ENCODE results near the gene S100P.

Gene S100P

DNA sequence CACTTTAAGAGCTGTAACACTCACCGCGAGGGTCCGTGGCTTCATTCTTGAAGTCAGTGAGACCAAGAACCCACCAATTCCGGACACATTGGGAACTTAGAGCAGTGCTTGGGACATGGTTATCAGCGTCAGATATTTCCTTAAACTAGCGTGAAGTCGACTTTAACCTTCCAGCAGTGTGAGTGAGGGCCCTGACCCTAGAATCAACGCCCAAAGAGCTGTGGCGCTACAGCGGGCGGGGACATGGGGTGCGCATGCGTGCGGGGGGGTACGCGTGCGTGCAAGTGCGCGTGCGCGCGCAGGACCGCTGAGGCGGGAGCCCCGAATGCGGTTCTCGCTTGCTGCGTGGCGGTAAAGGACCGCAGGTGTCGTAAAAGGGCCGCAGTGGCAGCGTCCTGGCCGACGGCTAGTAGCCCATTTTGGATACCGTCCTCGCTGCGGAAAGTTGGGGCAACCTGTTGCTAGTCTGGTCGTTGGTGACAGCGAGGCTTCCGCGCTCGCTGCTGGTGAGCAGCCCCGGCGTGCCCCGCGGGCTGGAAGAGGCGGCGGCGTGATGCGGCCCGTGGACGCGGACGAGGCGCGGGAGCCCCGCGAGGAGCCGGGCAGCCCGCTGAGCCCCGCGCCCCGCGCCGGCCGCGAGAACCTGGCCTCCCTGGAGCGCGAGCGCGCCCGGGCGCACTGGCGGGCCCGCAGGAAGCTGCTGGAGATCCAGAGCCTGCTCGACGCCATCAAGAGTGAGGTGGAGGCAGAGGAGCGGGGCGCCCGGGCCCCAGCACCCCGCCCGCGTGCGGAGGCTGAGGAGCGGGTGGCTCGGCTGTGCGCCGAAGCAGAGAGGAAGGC, 19.8 kb upstream of the S100P start:
- peak; percentile 88 for DNase-seq

DNA sequence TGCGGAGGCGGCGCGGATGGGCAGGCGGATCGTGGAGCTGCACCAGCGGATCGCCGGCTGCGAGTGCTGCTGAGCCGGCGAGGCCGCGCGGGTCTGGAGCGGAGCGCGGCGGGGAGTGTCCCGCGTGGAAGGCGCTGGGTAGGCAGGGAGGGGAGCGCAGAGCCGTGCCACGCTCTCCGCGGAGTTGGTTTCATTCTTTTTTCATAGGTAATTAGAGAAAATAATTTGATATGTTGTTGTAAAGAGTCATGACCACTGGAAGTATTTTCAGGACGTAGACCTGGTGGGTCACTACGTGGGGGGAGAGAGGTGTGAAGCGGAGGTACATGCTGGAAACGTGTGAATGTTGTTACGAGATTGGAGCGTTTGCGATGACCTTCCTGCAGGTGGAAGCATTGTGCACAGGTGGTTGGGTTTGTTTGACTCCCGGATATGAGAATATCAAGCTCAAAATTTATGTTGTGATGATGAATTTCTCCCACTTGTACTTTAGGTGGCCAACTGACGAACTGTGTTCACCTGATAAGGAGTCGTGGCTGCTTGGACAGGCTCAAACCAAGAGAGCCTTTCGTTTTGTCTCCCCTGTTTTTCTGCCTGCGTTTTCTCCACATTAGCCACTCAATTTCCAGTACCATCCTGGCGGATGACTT, 19.1 kb upstream of the S100P start:
- no peak for DNase-seq

- no peak for DNase-seq
These were observed 16.7 kb upstream of the S100P start for GRCh38 chr4:6676722-6677558.

DNA sequence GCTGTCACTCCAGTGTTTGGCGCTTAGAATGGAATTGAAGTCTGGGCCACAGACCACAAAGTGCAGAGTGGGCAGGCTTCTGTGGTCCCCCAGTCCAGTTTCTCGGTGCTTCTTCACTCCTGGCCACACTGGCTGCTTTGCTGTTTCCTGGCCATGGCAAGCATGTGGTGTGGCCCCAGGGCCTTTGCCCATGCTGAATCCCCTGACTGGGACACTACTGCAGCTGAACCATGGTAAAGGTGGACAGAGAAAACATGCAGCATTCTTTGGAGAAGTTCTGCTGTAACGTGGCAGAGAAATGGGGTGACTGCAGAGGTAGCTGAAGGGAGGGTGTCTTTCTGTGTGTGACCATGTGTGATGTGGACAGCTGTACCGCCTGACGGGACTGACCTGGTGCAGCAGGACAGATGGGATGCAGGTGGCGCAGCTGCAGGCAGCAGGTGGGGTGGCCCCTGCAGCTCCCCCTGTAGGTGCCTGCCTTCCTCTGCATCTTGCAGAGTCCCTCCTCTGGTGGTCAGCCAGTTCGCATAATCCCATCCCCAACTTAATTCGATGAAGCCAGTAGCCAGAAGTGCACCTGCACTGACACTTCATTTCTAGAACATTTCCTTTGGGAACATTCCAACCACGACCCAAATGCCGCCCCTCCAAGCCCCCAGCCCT, 13.2 kb upstream of the S100P start:
- no peak for DNase-seq

DNA sequence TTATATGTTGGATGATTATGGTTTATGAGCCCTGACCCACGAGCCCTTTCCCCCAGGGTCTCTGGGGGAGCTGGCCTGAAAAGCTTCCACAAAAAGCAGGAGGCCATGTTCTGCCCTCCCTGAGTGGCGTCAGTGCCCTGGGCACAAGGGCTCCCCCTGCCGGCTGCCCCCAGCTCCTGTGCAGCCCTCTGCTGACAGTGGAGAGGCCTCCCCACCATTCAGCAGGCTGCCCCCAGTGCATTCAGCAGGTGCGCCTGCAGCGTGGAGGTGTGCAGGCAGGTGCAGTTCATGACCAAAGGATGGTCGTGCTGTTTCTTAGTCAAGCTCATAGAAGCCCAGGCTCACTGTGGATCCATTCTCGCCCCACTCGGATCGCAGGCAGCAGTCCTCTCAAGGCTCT, 12.5 kb upstream of the S100P start:
- DNase-seq, result no peak

DNA sequence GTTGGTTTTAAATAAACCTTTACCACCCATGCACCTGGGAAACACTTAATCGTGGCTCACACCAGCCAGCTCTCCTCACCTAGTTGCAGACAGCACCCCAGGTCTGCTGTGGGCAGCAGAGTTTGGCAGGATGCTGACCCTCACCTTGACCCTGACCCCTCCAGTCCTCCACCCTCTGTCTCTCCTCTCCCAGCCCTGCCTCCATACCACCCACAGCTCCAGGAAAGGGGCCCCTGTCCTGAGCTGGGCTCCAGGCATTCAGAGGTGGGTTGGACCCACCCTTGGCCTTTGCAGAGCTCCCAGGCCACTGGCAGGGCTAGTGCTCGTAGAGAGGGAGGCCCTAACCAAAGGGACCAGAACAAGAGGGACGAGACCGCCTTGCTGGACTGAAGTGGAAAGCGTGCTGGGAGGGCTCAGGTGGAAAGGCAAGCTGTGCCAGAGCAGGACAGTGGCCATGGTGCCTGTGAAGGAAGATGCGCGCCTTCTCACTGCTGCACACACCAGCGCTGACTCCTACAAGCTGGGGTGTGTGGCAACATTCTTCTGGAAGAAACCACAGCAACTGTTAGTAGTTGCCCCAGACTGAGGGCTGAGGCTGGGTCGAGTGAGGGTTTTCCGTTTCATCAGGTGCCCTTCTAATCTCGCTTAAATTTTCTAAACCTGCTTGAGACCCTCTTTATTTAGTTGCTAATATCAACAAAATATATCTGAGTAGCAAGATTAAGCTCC, 10.7 kb upstream of the S100P start:
- no peak for DNase-seq

DNA sequence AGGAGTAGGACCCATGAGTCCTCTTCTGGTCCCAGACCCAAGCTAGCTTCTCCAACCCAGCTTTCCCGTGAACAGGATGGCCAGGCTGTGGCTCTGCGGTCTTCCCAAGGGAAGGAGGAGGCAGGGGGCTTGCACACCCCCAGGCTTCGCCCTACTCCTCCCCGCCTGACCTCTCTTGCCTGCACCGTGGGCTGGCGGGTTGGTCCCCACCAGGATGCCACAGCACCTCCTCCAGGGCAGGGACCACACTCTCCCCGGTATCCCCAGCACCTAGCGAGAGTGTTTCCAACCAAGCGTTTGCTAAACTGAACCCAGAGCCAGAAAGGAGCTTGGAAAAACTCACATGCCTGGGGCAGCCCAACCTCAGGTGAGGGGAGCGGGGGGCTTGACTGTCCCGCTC, 9.0 kb upstream of the S100P start:
- DNase-seq, result no peak

GRCh38 chr4:6686104-6686787, 7.4 kb upstream of the S100P start:
- DNase-seq, result no peak

DNA sequence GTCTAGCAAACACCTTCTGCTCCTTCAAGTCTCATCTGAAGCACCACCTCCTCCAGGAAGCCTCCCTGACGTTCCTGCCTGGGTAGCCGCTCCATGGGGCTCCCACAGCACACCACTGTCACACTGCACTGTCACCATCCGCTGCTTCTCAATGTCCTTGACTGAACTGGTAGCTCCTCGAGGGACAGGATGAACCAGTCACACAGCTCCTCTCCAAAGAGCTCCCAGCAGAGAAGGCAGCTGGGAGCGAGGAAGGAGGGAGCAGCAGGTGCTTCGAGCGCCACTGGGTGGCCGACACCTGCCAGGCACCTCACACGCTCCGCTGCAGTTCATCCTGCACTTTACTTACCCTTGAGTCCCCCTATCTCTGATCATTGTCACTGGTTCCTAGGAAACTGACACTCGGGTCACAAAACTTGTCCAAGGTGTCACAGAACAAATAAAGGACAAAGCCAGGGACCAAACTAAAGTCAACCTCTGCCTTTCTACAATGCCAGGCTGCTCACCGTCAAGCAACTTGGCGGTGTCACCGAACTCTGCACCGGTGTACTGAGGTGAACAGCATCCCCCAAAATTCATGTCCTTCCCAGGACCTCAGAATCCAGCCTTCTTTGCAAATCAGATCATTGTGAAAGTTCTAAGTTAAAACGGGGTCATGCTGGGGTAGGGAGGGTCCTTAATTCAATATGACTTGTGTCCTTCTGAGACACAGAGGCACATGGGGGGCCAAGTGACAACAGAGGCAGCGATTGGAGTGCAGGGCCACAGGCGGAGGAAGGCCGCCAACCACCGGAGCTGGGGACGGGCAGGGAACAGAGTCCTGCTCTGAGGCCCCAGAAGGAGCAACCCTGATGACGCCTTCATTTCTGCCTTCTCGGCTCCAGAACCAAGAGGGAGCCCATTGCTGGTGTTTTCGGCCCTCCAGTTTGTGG, 5.5 kb upstream of the S100P start:
- no peak for DNase-seq

- DNase-seq, result peak; percentile 32
These were observed 4.7 kb upstream of the S100P start for GRCh38 chr4:6688879-6689505.

DNA sequence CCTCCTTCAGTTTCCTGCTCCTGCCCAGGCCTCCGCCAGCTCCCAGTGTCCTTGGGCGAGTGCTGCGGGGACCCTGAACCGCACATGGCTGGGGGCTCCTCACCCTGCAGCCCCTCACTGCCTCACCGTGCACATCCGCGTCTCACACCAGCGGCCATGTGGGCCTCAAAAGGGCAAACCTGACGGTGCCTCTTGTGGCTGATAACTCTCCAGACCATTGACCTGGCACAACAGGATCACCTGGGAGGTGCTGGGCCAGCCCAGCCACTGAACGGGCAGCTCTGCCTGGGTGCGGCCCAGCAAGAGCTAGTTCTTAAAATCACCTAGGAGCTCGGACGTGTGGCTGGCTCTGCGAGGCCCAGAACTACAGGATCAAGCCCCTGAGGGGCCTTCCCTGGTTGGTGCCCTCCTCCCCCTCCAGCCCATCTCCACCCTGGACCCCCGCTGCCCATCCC, 4.1 kb upstream of the S100P start:
- peak; percentile 16 for DNase-seq

DNA sequence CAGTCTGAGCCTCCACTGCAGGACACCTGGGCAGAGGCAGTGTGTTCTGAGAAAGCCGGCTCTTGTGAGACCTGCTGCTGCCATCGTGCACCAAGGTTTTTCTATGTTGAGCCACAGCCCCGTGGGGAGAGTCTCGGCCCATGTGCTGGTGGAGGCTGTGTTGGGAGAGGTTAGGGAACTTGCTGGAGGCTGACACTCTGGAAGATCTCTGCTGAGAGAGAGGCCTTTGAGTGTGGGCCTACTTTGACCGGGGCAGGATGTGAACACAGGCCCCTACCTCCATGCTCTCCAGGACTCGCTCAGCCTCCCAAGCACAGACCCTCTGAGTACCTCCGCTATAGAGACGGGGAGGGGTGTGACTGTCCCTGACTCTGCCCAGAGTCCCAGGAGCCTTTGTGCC, 1.3 kb upstream of the S100P start:
- DNase-seq, result no peak

DNA sequence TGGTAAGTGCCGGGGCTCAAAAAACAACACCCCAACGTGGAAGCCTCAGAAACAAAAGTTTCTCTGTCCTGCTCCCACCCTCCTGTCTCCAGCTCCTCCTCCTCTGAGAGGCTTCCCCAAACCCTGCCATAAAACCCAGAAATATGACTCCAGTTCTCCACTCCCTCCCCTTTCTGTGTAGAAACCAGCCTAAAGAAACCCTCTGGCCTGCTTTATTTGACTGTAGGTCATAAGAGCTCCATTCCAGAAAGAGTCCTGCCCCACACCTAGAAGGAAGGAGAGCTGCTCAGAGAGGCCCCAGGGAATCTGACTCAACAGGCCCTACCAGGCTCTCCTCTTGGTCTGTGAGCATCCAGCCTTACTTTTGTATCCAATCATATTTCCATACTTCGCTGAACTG, 872 bp upstream of the S100P start:
- DNase-seq, result no peak

DNA sequence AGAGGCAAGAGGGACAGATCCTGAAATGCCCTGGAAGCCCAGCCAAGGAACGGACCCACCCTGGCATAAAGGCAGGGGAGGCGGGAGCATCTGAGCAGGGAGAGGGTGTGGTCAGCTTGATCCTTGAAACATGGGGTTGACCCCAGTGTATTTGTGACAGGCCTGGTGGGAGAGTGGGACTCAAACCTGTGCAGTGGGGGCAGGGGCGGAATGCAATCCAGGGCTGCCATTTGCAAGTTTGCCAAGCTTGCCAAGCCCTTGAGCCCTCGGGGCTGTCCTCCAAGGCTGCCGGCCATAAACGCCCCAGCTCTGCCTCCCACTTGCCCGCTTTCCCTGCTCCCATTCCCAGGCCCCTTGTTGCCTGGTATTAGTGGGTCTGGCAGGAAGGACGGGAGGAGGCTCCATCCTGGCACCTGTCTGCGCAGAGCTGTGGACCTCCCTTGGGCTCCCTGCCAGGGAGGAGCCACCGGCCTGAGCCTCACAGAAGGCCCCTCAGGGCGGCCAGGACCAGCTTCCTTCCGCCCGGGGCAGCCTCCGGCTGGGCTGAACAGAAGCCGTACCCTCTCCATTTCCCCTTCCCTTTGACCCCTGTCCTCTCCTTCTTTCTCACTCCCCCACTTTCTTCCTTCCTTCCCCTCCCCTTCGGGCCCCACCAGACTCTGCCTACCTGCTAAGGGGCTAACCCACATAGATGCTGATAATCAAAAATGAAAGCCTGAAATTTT, 661 bp downstream of the S100P start:
- peak; percentile 20 for DNase-seq

- peak; percentile 16 for DNase-seq
These were observed 2.3 kb downstream of the S100P start for GRCh38 chr4:6695660-6696610.

DNA sequence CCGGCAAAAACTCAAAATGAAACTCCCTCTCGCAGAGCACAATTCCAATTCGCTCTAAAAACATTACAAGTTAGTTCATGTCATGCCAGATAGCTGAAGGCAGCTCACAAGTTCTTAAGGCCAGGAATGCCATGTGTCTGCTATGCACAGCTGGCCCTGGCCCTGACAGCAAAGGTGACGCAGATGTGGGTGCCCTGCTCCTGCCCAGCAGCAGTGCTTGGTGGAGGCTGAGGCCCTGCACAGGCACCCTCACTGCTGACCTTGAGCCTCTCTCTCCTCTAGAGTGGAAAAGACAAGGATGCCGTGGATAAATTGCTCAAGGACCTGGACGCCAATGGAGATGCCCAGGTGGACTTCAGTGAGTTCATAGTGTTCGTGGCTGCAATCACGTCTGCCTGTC, 2.9 kb downstream of the S100P start:
- DNase-seq, result no peak

GRCh38 chr4:6697131-6697530, 3.5 kb downstream of the S100P start:
- DNase-seq, result no peak

- DNase-seq, result no peak
These were observed 5.7 kb downstream of the S100P start for GRCh38 chr4:6699388-6699787.
